Measurements from ENCODE around the gene TECTA. TPM values are rescaled to one million over a fixed set of nuclear protein-coding genes. Genes with fewer than 3 reads are reported as not detected.

Gene TECTA
- polyA plus RNA-seq, 1 of the 3 experiments (the other 2 are of a cell fraction) = 0.58 TPM

Other genes starting within 250 kb of the TECTA start
- gene TBCEL, start 77.1 kb upstream of the TECTA start, polyA plus RNA-seq (2012; rRNA removed) = 5.9 and 8.4 TPM in 2 replicates
- 8.9 and 14.2 TPM in 2 replicates for gene SC5D, start 191.5 kb downstream of the TECTA start, polyA plus RNA-seq (2012; rRNA removed)